Heart right ventricle (tissue), 16 donors: Measurements from ENCODE around the gene TRIM51. TPM values are rescaled to one million over a fixed set of nuclear protein-coding genes. Genes with fewer than 3 reads are reported as not detected.
"Not testable (repeated sequence)": the region's sequence is repeated elsewhere in the genome, so short reads cannot be mapped to it uniquely, and the experiment has no call there.

Source experiments
- ATAC-seq, 8 donors: fragments of 200-7000 bp; cut with Tn5 transposase; one replicate each; pipeline ENCODE4 v1.9.1; 2020; ENCODE audit warnings: mild to moderate bottlenecking in 8 of 8, moderate library complexity in 8 of 8, moderate number of reproducible peaks in 1 of 8
- DNase-seq, 2 donors: peaks; one replicate each; pipeline ENCODE4 v3.0.0-alpha.2; 2020
- H3K27ac ChIP-seq, 10 donors: fragments of 200-600 bp; sonication (generic) in 2 of 10; one replicate each; pipeline versions ENCODE4 v1.5.0 to v1.8.0; 2020 to 2022; ENCODE audit warnings: mild to moderate bottlenecking in 3 of 10
- H3K27me3 ChIP-seq, 7 donors: fragments of 200-600 bp; one replicate each; pipeline ENCODE4 v1.8.0; 2021 to 2022; ENCODE audit warnings: mild to moderate bottlenecking in 2 of 7
- H3K36me3 ChIP-seq, 9 donors: fragments of 200-600 bp; sonication (generic) in 1 of 9; one replicate each; pipeline versions ENCODE4 v1.5.0 to v1.8.0; 2020 to 2022; ENCODE audit warnings: mild to moderate bottlenecking in 2 of 9
- H3K4me1 ChIP-seq, 9 donors: fragments of 200-600 bp; sonication (generic) in 1 of 9; one replicate each; pipeline versions ENCODE4 v1.5.0 to v1.8.0; 2020 to 2022; ENCODE audit warnings: mild to moderate bottlenecking in 4 of 9
- H3K4me3 ChIP-seq, 10 donors: fragments of 200-600 bp; sonication (generic) in 2 of 10; one replicate each; pipeline versions ENCODE4 v1.5.0 to v1.8.0; 2020 to 2022; ENCODE audit warnings: mild to moderate bottlenecking in 7 of 10, moderate library complexity in 2 of 10
- H3K9me3 ChIP-seq, 11 donors: fragments of 200-600 bp in 10 of 11; sonication (generic) in 2 of 11; one replicate each; pipeline versions ENCODE4 v1.5.0 to v1.8.0; 2013 to 2022; ENCODE audit warnings: mild to moderate bottlenecking in 2 of 11, control low read depth in 1 of 11, moderate library complexity in 1 of 11
- CTCF ChIP-seq, 9 donors: fragments of 200-600 bp; sonication (generic) in 2 of 9; IDR thresholded peaks; one replicate each; pipeline versions ENCODE4 v1.5.0 to v1.8.0; 2021 to 2022; ENCODE audit warnings: antibody characterized with exemption in 9 of 9, mild to moderate bottlenecking in 5 of 9, moderate library complexity in 1 of 9
- WGBS, 2 donors: extraction: QIAGEN DNeasy Blood & Tissue Kit; methylation state at CpG; one replicate each; pipeline ENCODE4 v1.1.7; 2013; ENCODE audit warnings: inconsistent platforms in 1 of 2; 5-methylcytosine and 5-hydroxymethylcytosine counted together
- intact Hi-C, 10 donors: fragments of 100-400 bp; cut with DNase I; formaldehyde crosslinking; loops; one replicate each; pipeline versions ENCODE4 v1.11.1 to v1.14.2; 2022
- long read RNA-seq, 3 donors: library from polyadenylated mRNA; unstranded; transcript quantifications; one replicate each; pipeline ENCODE4 v2.0.0, GENCODE V29; 2020 to 2021
- polyA plus RNA-seq, 2 donors: library from polyadenylated mRNA; stranded (reverse); fragments of 200-250 nt; gene quantifications; one replicate each; pipeline ENCODE4 v1.2.3, GENCODE V29; 2013
- total RNA-seq, 10 donors: library from RNA; stranded (reverse); fragmentation: NEBNext Ultra II Directional in 3 of 10; extraction: Animal tissue kit (Norgen Biotek cat#: 25700) in 3 of 10; gene quantifications; one replicate each; pipeline versions ENCODE4 v1.2.1 to v1.2.4, GENCODE V29; 2021 to 2023
- donor health status: Arrhythmogenic right ventricular cardiomyopathy.
- donor health status: ischemic (EF 13 %, LVEDD 7.1; RV severe dilation, severe dysfunction).
- donor health status: healthy with polysubstance abuse.
- donor health status: DM: no; HTN: yes; CAD: no.
- donor health status: DM: no; HTN: no; CAD: no.
- donor health status: ischemic (EF 25% LVEDD 6.9; RV normal size, moderate dysfunction).
- donor health status: ischemic (EF 25% LVEDD 5.7; RV mildly dilated, moderate dysfunction).
- donor health status: healthy.
- donor health status: DM: yes; HTN: yes; CAD: no.
- donor health status: Ischemic cardiomyopathy.
- donor health status: ischemic (EF 35%, LVEDD 5.7; RV mildly dilated, moderate dysfunction).
- donor health status: nonischemic (EF 11% LVEDD 7.7; RV severe dilation, severe dysfunction).
- donor health status: DM: yes; HTN: yes; CAD: no.
- donor health status: PGD.
- donor health status: ischemic (EF 29% LVEDD 5.4; RV normal size, mild dysfunction).
- donor health status: nonischemic (EF 23%, LVEDD 6.1; RV moderate dilation, normal function).

The TRIM51 gene
- total RNA-seq (not detected), polyA plus RNA-seq (not detected)
- long read RNA-seq, donor 1: 0 reads
- long read RNA-seq, donor 2: 0 reads
- long read RNA-seq, donor 3: 0 reads

- H3K4me1 ChIP-seq, intact Hi-C loops, H3K36me3 ChIP-seq, ATAC-seq, H3K4me3 ChIP-seq, H3K9me3 ChIP-seq, H3K27me3 ChIP-seq, DNase-seq, H3K27ac ChIP-seq: not testable (repeated sequence)
- WGBS, 2 donors: 61 to 65% methylated on average over 1 of the region's 1 CpG
These were observed at the start of gene TRIM51 for GRCh38 chr11:55882997-55883396. Gene TRIM51, plus strand, starts transcription at chr11:55883297. Its CDS starts 2,132 bp downstream, at chr11:55885429.

GRCh38 chr11:55838452-55838851 is 44.6 kb upstream of the TRIM51 start, which contains the start of gene OR5D16:
Gene OR5D16, plus strand, starts transcription at chr11:55838752. Its CDS starts 0 bp downstream, at chr11:55838752.
- no peaks in the 10 kb centered on the region for H3K4me1 ChIP-seq
- no peaks in the 10 kb centered on the region for H3K27me3 ChIP-seq
- ATAC-seq: no peak
- TF ChIP-seq CTCF (IDR thresholded peaks at IDR 0.05): no peak
- no peak within 1 kb of the TSS for H3K4me3 ChIP-seq
- intact Hi-C loops: no loop called here
- DNase-seq: no peak
- no peaks in the 10 kb centered on the region for H3K36me3 ChIP-seq
- peaks cover 0 to 52% (median 0%) of the 10 kb centered on the region in 11 donors for H3K9me3 ChIP-seq
- WGBS, 2 donors: 26% methylated on average over 3 of the region's 3 CpGs
- H3K27ac ChIP-seq: no peak within 1 kb of the TSS

- DNase-seq (no peak), ATAC-seq (no peak)
- H3K27me3 ChIP-seq: no peaks in the 10 kb centered on the region
- no peaks in the 10 kb centered on the region for H3K36me3 ChIP-seq
- peaks cover 0 to 6% (median 0%) of the 10 kb centered on the region in 11 donors for H3K9me3 ChIP-seq
- no peak overlapping the region for H3K27ac ChIP-seq
- WGBS, 2 donors: 36 to 41% methylated on average over 2 of the region's 2 CpGs
- intact Hi-C loops: no loop called here
- no peak for TF ChIP-seq CTCF (IDR thresholded peaks at IDR 0.05)
- H3K4me3 ChIP-seq: no peak overlapping the region
- H3K4me1 ChIP-seq: no peaks in the 10 kb centered on the region
These were observed 35.6 kb upstream of the TRIM51 start for GRCh38 chr11:55847453-55847852.

GRCh38 chr11:55849037-55849436 is 34.1 kb upstream of the TRIM51 start:
- no peak for DNase-seq
- no peaks in the 10 kb centered on the region for H3K4me1 ChIP-seq
- H3K27ac ChIP-seq: no peak overlapping the region
- H3K36me3 ChIP-seq: no peaks in the 10 kb centered on the region
- H3K27me3 ChIP-seq: no peaks in the 10 kb centered on the region
- no peak overlapping the region for H3K4me3 ChIP-seq
- intact Hi-C loops: no loop called here
- no peak for ATAC-seq
- no peaks in the 10 kb centered on the region for H3K9me3 ChIP-seq
- TF ChIP-seq CTCF (IDR thresholded peaks at IDR 0.05): no peak

GRCh38 chr11:55852141-55852540 is 31.0 kb upstream of the TRIM51 start:
- no peak overlapping the region for H3K4me3 ChIP-seq
- no peak for ATAC-seq

More at GRCh38 chr11:55852141-55852540, 31.0 kb upstream of the TRIM51 start:
- TF ChIP-seq CTCF (IDR thresholded peaks at IDR 0.05): no peak
- H3K27ac ChIP-seq: no peak overlapping the region
- no peaks in the 10 kb centered on the region for H3K9me3 ChIP-seq
- WGBS, 2 donors: 68 to 73% methylated on average over 1 of the region's 1 CpG
- no peak for DNase-seq
- no peaks in the 10 kb centered on the region for H3K27me3 ChIP-seq
- intact Hi-C loops: no loop called here
- H3K36me3 ChIP-seq: no peaks in the 10 kb centered on the region
- H3K4me1 ChIP-seq: no peaks in the 10 kb centered on the region
